HepG2 (cell line): ENCODE results near the gene P2RX3.

Experiments used
- CAMTA2 ChIP-seq: sonication (generic); formaldehyde crosslinking; IDR thresholded peaks from 2 replicates; pipeline ENCODE4 v1.4.0; 2020; ENCODE audit warnings: mild to moderate bottlenecking, missing genetic modification reagents, borderline replicate concordance
- CTCF ChIP-seq: sonication (generic); formaldehyde crosslinking; IDR thresholded peaks from 2 replicates; pipeline ENCODE4 v1.5.0; 2020; ENCODE audit warnings: mild to moderate bottlenecking, missing genetic modification reagents, moderate library complexity
- MEIS2 ChIP-seq: sonication (generic); formaldehyde crosslinking; IDR thresholded peaks from 2 replicates; pipeline ENCODE4 v1.9.0; 2021; ENCODE audit warnings: mild to moderate bottlenecking, missing genetic modification reagents
- POLR2AphosphoS5 ChIP-seq: IDR thresholded peaks from 2 replicates; pipeline ENCODE4 v1.6.1; 2012; ENCODE audit warnings: low read depth, low read length
- REXO4 ChIP-seq: sonication (generic); formaldehyde crosslinking; IDR thresholded peaks from 2 replicates; pipeline ENCODE4 v1.8.0; 2022; ENCODE audit warnings: missing genetic modification reagents, mild to moderate bottlenecking, borderline replicate concordance
- SMAD1 ChIP-seq: sonication (generic); formaldehyde crosslinking; IDR thresholded peaks from 2 replicates; pipeline ENCODE4 v1.4.0; 2020; ENCODE audit warnings: missing genetic modification reagents, low read depth, mild to moderate bottlenecking, borderline replicate concordance
- STAT6 ChIP-seq: sonication (generic); formaldehyde crosslinking; IDR thresholded peaks from 2 replicates; pipeline ENCODE4 v1.4.0; 2020; ENCODE audit warnings: missing genetic modification reagents, mild to moderate bottlenecking, borderline replicate concordance
- THAP8 ChIP-seq: sonication (generic); formaldehyde crosslinking; IDR thresholded peaks from 2 replicates; pipeline ENCODE4 v1.5.1; 2020; ENCODE audit warnings: missing genetic modification reagents, mild to moderate bottlenecking, borderline replicate concordance
- ZFP36 ChIP-seq: fragments of 150-350 bp; IDR thresholded peaks from 2 replicates; pipeline ENCODE4 v1.6.1; 2018; ENCODE audit warnings: borderline replicate concordance, low read length, low read depth; ENCODE audit not compliant: partially characterized antibody
- ZNF576 ChIP-seq: sonication (generic); formaldehyde crosslinking; IDR thresholded peaks from 2 replicates; pipeline ENCODE4 v1.4.0; 2020; ENCODE audit warnings: mild to moderate bottlenecking, missing genetic modification reagents
- ZNF660 ChIP-seq: sonication (generic); formaldehyde crosslinking; IDR thresholded peaks from 2 replicates; pipeline ENCODE4 v1.5.1; 2020; ENCODE audit warnings: mild to moderate bottlenecking, low read depth, missing genetic modification reagents, borderline replicate concordance
- ZNF672 ChIP-seq: sonication (generic); formaldehyde crosslinking; IDR thresholded peaks from 2 replicates; pipeline ENCODE4 v1.8.1; 2022; ENCODE audit warnings: missing genetic modification reagents

- TF ChIP-seq THAP8 (CRISPR knock-in tag) (no peak), MEIS2 (no peak), STAT6 (CRISPR knock-in tag) (no peak), CTCF (CRISPR knock-in tag) (no peak), ZNF672 (no peak), ZFP36 (no peak), SMAD1 (CRISPR knock-in tag) (no peak), ZNF660 (CRISPR knock-in tag) (no peak), POLR2AphosphoS5 (no peak), CAMTA2 (CRISPR knock-in tag) (no peak), REXO4 (CRISPR knock-in tag) (no peak), ZNF576 (CRISPR knock-in tag) (no peak)
Measured at GRCh38 chr11:57357310-57357709, 19.2 kb downstream of the P2RX3 start.
